Dedifferentiated amniotic fluid mesenchymal stem cell (primary cell): Measurements from ENCODE around the gene UBE2D2.
"Not testable (repeated sequence)": the region's sequence is repeated elsewhere in the genome, so short reads cannot be mapped to it uniquely, and the experiment has no call there.

Experiments used
- DNase-seq: peaks from one replicate; pipeline ENCODE4 v3.0.0-alpha.2; 2016; ENCODE audit errors: extremely low spot score

The UBE2D2 gene

DNA sequence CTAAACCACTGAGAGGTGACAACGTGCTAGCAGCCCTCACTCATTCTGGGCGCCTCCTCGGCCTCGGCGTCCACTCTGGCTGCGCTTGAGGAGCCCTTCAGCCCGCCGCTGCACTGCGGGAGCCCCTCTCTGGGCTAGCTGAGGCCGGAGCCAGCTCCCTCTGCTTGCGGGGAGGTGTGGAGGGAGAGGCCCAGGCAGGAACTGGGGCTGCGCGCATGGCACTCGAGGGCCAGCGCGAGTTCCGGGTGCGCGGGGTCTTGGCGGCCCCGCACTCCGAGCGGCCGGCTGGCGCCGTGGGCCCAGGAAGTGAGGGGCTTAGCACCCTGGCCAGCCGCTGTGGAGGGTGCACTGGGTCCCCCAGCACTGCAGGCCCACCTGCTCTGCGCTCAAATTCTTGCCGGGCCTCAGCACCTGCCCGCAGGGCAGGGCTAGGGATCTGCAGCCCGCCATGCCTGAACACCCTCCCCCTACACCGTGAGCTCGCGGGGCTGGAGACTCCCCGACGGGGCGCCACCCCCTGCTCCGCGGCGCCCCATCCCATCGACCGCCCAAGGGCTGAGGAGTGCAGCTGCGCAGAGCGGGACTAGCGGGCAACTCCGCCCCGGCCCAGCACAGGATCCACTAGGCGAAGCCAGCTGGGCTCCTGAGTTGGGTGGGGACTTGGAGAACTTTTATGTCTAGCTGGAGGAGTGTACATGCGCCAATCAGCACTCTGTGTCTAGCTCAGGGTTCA, 11.8 kb upstream of the UBE2D2 start:
- no peak for DNase-seq

DNA sequence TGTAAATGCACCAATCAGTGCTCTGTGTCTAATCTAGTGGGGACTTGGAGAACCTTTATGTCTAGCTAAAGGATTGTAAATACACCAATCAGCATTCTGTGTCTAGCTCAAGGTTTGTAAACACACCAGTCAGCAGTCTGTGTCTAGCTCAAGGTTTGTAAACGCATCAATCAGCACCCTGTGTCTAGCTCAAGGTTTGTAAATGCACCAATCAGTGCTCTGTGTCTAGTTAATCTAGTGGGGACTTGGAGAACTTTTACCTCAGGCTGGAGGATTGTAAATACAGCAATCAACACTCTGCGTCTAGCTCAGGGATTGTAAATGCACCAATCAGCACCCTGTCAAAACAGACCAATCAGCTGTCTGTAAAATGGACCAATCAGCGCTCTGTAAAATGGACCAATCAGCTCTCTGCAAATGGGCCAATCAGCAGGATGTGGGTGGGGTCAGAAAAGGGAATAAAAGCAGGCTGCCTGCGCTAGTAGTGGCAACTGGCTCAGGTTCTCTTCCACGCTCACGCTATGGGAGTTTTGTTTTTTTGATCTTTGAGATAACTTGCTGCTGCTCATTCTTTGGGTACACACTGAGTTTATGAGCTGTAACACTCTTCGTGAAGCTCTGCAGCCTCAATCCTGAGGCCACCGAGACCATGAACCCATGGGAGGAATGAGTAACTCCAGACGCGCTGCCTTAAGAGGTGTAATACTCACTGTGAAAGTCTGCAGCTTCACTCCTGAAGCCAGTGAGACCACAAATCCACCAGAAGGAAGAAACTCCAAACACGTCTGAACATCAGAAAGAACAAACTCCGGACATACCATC, 10.9 kb upstream of the UBE2D2 start:
- not testable (repeated sequence) for DNase-seq

DNA sequence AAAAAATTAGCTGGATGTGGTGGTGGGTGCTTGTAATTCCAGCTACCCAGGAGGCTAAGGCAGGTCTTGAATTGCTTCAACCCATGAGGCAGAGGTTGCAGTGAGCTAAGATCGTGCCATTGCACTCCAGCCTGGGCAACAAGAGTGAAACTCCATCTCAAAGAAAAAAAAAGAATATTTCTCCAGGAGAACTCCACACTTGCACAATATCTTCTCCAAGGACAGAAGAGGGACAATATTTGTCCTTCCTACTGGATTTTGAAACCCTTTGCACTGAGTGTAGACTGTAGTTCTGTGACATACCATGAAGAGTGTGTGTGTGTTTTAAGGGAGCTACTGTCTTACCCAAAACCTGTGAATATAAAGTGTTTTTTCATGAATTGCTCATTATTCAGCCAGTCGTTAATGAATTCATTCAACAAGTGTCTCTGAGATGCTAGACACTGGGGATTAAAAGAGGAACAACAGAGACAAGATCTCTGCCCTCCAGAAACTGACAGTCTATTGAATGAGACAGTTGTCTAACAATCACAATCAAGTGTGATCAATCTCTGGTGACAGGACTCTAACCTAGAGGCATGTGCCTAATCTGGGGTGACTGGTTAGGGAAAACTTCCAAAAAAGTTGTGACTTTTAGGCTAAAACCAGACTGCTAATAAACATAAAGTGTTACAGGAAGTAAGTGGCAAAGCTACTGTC, 9.8 kb upstream of the UBE2D2 start:
- no peak for DNase-seq

DNA sequence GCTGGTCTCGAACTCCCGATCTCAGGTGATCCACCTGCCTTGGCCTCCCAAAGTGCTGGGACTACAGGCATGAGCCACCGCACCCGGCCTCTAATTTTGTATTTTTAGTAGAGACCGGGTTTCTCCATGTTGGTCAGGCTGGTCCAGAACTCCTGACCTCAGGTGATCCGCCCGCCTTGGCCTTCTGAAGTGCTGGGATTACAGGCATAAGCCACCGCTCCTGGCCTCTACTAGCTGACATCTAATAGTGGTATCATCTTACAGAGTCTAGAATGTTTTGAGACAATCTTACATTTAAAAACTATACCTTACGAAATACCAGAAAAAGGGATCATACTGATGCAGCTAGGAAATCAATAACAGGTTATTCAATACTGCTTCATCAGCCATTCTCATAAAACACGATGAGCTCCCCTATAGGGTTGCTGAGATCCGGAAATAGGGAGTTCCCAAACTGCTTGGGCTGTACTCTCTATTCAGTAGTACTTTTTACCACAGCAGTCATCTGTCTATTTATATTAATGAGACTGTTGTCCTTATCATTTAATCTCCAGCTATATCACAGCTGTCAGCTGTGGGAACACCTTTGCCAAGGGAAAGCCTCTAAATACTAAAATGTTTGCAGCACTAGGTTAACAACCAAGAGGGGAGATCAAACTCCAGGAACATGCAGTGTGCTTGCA, 8.1 kb upstream of the UBE2D2 start:
- DNase-seq, result no peak

DNA sequence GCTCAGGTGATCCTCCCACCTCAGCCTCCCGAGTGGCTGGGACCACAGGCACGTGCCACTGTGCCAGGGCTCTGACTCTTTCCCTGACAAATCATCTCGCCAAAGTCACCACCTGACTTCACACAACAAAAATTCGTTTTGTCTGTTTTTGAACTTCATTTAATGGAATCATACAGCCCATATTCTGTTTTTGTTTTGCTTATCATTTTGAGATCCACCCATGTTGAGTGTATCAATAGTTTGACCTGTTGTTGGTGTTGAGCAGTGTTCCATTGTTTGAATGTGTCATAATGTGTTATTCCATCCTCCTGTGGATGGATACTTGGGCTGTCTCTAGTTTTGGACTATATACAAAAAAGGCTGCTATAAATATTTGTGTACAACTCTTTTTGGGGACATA, 6.9 kb upstream of the UBE2D2 start:
- no peak for DNase-seq

DNA sequence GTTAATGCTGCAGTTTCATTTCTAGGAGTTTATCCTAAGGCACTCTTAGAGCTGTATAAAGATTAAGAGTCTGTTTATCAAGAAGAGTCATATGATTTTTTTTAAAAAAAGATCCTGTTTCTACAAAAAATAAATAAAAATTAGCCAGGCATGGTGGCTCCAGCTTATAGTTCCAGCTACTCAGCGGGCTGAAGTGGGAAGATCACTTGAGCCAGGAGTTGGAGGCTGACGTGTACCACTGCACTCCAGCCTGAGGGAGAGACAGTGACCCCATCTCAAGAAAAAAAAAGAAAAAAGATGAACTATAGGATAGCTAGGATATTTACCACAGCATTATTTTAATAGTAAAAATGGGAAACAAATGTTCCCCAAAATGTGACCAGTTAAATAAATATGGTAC, 3.3 kb upstream of the UBE2D2 start:
- no peak for DNase-seq

DNA sequence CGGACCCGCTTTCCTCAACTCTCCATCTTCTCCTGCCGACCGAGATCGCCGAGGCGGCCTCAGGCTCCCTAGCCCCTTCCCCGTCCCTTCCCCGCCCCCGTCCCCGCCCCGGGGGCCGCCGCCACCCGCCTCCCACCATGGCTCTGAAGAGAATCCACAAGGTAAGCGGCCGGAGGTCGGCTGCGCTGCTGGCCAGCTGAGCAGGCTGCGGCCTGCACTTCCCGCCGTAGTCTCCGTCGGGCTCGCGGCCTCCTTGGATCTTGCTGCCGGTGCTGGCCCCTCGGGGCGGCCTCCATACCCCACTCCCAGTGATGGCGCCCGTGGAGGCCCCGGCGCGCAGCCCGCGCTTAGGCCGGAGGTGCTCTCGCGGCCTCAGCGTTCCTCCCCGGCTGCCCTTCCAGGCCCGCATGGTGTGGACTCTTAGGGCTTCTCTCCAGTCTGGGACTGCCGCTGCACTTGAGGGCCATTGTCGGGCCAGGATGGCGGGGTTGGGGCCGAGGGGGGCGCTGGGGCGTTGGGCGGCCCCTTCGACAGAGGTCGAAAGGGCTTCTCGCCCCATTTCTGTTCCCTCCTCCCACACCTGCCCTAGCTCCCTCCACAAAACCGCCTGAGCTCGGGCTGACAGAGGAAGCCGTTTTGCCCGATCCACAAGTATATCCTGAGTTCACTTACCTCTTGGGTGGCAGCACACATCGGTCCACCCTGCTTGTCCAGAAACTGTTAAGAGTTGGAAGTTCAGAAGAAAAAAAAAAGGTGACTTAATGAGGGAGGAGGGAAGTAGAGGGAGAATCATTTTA, 714 bp downstream of the UBE2D2 start:
- no peak for DNase-seq

DNA sequence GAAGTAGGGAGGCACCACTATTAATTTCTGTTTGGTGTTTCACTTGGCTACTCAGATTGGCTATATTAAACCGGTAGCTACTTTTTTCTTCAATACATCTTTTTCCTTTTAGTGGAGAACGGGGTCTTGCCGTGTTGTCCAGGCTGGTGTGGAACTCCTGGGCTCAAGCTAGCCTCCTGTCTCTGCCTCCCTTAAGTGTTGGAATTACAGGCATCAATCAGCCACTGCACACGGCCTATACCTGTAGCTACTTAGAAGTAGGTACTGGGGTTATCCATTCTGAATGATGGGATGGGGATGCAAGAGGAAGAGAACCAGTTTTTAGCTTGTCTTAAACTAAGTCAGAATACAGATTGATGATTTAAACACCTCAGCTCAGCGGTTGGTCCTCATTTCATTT, 1.7 kb downstream of the UBE2D2 start:
- no peak for DNase-seq

DNA sequence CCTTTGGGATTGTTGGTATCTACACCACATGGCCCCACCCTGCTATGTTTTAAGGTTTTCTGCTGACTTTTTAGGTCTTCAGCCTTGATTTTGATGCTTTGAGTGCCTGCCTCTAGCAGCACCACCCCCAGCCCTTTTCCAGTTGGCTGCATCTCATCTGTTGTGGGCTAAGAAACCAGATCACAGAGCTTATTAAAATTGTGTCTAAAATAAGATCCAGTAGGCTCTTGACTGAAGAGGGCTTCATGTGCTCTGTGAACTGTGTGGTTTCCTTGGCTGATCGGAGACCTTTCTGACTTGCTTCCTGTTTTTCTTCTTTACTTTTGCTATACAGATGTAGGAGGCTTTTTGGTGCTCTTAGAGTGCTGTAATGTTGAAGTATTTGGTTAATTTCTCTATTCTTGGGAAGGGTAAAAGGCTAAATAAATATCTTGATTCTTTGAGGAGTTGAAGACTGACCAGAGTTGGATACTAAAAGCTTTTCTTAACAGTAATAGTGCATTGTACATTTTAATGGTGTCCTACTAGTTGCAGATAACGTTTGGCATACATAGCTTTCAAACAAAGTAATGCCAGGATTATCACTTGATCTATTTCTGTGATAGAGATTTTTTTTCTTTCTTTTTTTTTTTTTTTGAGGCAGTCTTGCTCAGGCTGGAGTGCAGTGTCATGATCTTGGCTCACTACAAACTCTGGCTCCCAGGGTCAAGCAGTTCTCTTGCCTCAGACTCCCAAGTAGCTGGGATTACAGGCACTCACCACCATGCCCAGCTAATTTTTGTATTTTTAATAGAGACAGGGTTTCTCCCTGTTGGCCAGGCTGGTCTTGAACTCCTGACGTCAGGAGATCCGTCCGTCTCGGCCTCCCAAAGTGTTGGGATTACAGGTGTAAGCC, 4.5 kb downstream of the UBE2D2 start:
- DNase-seq, result no peak

DNA sequence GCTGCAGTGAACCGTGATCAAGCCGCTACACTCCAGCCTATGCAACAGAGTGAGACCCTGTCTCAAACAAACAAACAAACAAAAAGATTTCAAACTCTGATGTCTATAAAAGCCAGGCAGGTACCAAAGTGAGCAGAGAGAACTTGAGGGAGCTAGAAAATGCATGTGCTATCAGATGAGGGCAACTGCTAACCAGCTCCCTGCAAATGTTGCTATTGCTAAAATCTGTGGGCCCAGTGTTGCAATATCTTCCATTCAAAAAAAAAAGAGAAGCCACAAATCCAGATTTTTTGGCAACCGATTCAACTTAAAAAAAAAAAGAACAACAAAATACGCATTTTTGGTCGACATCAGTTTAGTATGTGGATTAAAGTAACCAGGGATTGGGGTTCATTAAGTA, 5.5 kb downstream of the UBE2D2 start:
- no peak for DNase-seq

DNA sequence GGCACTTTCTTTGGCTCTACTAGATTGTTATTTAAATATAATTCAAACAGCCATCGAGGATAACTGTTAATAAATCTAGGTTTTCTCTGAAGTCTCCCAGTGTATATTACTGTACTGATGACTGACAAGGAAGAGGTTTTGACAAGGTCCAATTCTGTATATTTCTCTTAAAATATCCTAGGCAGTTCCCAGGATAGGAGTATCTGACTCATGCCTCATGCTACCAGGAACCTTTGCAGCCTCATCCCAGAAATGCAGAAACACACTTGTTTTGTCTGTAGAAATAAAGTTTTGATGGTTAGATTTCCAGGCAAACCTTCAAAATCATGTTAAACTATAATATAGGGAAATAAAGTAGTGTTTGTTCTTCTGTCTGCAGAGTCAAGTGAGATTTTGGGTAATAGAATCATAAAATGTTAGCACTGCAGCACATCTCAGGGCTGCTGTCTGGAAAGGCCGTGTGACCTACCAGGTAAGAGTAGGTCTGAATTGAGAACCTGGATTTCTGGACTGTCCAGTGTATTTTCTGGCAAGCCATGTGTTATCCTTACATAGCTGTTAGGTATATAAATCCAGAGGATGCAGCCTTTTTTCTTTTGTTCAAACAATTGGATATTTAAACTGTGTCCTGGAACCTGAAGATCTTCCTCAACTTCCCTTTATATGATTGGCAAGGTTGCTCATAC, 8.3 kb downstream of the UBE2D2 start:
- DNase-seq, result no peak

DNA sequence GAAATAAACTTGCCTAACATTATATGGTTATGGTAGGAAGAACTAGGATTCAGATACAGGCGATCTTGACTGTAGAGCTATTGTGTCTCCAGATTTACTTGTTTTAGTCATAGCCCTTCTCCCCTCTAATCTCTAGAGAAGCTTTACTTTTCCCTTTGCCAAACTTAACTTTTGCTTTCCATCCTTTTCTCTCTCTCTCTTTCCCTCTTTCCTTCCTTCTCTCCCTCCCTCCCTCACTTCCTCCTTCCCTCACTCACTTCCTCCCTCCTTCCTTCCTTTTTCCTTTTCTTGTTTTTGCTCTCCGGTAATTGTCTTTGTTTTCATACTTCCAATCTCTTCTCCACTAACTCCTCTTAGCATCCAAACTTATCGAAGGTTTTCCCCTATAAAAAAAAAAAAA, 10.4 kb downstream of the UBE2D2 start:
- no peak for DNase-seq

DNA sequence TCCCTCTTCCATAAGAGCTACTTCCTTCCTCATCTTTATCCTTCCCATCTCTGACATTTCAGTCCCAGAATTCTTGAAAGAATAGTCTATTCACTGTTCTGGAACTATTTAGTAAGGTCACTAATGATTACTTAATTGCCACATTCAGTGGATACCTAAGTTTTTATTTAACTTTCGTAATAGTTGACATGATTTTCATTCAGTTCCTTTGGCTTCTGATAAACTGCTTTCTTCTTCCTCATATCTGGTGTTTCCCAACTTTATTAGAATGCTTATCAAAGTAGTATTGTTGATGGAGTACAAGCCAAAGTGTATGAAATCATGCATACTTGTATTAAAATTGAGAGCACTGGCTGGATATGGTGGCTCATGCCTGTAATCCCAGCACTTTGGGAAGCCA, 10.8 kb downstream of the UBE2D2 start:
- DNase-seq, result no peak

DNA sequence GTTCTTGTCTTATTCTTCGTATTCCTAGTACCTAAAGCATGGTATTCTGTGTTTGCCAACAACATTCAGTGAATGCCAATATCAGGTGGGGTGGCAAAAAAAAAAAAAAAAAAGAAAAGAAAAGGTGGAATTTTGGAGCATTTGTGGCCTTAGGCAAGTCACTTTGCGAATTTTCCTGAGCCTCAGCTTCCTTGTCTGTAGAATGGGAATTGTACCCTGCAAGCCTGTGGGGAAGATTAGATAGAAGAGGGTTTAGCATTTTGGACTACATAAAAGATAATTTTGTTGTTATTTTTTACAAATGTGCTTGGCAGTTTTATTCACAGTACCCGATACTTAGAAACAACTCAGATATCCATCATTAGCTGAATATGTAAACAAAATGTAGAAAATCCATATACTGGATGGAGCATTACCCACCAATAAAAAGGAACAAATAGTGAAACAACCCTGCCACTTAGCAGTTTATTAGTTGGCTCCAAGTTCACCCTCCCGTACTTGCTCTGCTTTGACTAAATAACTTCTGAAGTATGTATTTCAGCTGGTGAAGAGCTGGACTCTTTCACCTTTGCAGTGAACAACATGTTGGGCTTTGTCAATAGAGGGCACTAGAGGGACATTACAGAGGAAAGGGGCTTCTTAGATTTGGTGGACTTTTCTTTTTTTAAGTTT, 13.6 kb downstream of the UBE2D2 start:
- no peak for DNase-seq

DNA sequence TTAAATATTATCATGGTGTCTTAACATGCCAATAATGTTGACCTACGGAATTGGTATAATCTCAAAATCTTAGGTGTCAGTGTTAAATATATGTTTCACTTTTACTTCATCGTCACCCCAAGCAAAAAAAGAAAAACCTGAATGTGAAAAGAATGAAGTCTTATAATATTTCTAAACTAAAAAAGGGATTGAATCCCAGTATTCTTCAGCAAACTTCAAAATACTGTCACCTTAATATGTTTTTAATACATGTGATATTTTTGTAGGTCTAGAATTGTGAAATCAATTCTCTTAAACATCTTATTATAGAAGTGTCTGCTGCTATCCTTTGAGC, 14.1 kb downstream of the UBE2D2 start:
- DNase-seq, result no peak

DNA sequence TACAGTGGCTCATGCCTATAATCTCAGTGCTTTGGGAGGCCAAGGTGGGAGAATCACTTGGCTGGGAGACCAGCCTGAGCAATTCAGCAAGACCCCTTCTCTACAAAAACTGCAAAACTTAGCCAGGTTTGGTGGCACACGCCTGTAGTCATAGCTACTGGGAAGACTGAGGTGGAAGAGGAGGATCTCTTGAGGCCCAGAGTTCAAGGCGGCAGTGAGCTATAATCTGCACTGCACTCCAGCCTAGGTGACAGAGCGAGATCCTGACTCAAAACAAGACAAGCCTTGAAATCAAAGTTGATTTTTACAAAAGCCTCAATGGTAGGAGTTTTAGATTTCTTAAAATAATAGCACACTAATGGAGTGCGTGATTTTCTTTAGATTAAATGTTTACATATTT, 14.6 kb downstream of the UBE2D2 start:
- DNase-seq, result no peak

DNA sequence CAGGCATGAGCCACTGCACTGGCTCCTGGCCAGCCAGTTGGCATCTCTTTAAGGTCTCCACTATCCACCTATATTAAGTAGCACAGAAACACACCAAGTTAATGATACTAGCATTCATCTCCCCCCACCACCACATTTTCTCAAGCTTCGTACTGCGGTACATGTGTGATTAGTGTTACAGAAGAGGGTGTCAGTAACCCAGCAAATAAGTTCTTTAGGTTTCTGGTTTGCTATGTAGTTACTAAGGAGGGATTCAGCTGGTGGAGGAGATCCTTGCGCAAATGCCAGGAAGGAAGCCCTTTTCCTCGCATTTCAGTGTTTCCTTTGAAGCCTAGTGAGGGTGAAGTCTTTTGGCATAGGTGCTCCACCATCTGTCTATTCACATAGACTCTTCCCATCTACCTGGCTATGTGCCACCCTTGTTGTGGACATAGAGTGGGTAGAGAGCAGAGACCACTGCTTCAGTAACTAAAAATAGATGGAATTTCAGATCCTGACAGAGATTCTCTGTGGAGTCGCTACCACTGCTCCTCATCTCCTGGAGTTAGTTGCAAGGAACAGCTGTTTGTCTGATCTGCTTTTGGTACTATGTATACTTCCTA, 16.7 kb downstream of the UBE2D2 start:
- no peak for DNase-seq

DNA sequence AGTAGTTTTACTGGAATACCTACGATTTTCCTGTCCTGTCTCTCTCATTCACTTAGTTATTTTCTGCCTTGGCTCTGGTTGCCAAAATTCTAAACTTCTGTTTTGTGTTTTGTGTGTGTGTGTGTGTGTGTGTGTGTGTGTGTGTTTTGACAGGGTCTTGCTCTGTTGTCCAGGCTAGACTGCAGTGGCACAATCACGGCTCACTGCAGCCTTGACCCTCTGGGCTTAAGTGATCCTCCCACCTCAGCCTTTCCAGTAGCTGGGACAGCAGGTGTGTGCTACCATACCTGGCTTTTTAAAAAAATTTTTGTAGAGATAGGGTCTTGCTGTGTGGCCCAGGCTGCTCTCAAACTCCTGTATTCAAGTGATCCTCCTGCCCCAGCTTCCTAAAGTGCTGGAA, 17.2 kb downstream of the UBE2D2 start:
- DNase-seq, result no peak

DNA sequence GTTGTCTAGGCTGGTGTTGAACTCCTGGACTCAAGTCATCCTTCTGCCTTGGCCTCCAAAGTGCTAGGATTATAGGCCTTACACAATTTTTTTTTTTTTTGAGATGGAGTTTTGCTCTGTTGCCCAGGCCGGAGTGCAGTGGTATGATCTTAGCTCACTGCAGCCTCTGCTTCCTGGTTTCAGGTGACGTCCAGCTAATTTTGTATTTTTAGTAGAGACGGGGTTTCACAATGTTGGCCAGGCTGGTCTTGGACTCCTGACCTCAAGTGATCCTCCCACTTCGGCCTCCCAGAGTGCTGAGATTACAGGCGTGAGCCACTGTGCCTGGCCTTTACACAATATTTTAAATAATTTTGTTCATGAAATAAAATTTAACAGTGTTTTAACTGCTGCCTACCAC, 21.0 kb downstream of the UBE2D2 start:
- not testable (repeated sequence) for DNase-seq
